Right atrium auricular region (tissue), 2 donors: Measurements from ENCODE around the gene MYO9A. TPM values are rescaled to one million over a fixed set of nuclear protein-coding genes. Genes with fewer than 3 reads are reported as not detected.

Source experiments
- DNase-seq: peaks from one replicate; pipeline ENCODE4 v3.0.0-alpha.2; 2019; ENCODE audit warnings: low spot score
- H3K27ac ChIP-seq, 2 donors: fragments of 200-600 bp; sonication (generic); 1 replicate in 1 of 2; 2 replicates in 1 of 2; pipeline ENCODE4 v1.5.1; 2016 to 2019
- H3K27me3 ChIP-seq, 2 donors: fragments of 200-600 bp; sonication (generic); one replicate each; pipeline versions ENCODE4 v1.5.1 to v1.6.0; 2017 to 2019
- H3K36me3 ChIP-seq: fragments of 200-600 bp; sonication (generic); one replicate; pipeline ENCODE4 v1.5.1; 2016
- H3K4me1 ChIP-seq, 2 donors: fragments of 200-600 bp; sonication (generic); one replicate each; pipeline versions ENCODE4 v1.5.1 to v1.6.0; 2017 to 2019
- H3K4me3 ChIP-seq, 2 donors: fragments of 200-600 bp; sonication (generic); 1 replicate in 1 of 2; 2 replicates in 1 of 2; pipeline ENCODE4 v1.5.1; 2017 to 2019; ENCODE audit warnings: mild to moderate bottlenecking in 1 of 2, moderate library complexity in 1 of 2
- H3K9me3 ChIP-seq, 2 donors: fragments of 200-600 bp; sonication (generic); one replicate each; pipeline ENCODE4 v1.5.1; 2019
- total RNA-seq, 2 donors: library from RNA; depleted of rRNA; stranded (reverse); fragments of >200 nt; gene quantifications; one replicate each; pipeline ENCODE4 v1.1.0, GENCODE V29; 2016
- TF ChIP-seq, protein P1 (sequence below), 2 donors: fragments of 200-600 bp; sonication (generic); IDR thresholded peaks; one replicate each; pipeline ENCODE4 v1.5.1; 2019; ENCODE audit warnings: antibody characterized with exemption in 2 of 2

Gene MYO9A
- total RNA-seq, 2 donors from 2014 or later, result 23.4 to 24.1 TPM

- H3K4me1 ChIP-seq, result no peaks in the 10 kb centered on the region
- H3K36me3 ChIP-seq, result peaks cover 14% of the 10 kb centered on the region
- H3K27me3 ChIP-seq, result no peaks in the 10 kb centered on the region
- H3K4me3 ChIP-seq, result no peak overlapping the region
- no peak overlapping the region for H3K27ac ChIP-seq
- H3K9me3 ChIP-seq, result no peaks in the 10 kb centered on the region
- DNase-seq, result no peak
- TF ChIP-seq, protein P1, sequence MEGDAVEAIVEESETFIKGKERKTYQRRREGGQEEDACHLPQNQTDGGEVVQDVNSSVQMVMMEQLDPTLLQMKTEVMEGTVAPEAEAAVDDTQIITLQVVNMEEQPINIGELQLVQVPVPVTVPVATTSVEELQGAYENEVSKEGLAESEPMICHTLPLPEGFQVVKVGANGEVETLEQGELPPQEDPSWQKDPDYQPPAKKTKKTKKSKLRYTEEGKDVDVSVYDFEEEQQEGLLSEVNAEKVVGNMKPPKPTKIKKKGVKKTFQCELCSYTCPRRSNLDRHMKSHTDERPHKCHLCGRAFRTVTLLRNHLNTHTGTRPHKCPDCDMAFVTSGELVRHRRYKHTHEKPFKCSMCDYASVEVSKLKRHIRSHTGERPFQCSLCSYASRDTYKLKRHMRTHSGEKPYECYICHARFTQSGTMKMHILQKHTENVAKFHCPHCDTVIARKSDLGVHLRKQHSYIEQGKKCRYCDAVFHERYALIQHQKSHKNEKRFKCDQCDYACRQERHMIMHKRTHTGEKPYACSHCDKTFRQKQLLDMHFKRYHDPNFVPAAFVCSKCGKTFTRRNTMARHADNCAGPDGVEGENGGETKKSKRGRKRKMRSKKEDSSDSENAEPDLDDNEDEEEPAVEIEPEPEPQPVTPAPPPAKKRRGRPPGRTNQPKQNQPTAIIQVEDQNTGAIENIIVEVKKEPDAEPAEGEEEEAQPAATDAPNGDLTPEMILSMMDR (IDR thresholded peaks at IDR 0.05), result no peak
Observed at GRCh38 chr15:71974211-71974610, 143.7 kb downstream of the MYO9A start.

- no peak overlapping the region for H3K27ac ChIP-seq
- no peaks in the 10 kb centered on the region for H3K27me3 ChIP-seq
- H3K4me1 ChIP-seq, result no peaks in the 10 kb centered on the region
- H3K9me3 ChIP-seq, result no peaks in the 10 kb centered on the region
- TF ChIP-seq, protein P1 (IDR thresholded peaks at IDR 0.05), result no peak
- no peak for DNase-seq
- H3K4me3 ChIP-seq, result no peak overlapping the region
- peaks cover 14% of the 10 kb centered on the region for H3K36me3 ChIP-seq
Observed at GRCh38 chr15:71973366-71973765, 144.6 kb downstream of the MYO9A start.

- no peaks in the 10 kb centered on the region for H3K4me1 ChIP-seq
- H3K27ac ChIP-seq, result no peak overlapping the region
- H3K4me3 ChIP-seq, result no peak overlapping the region
- no peaks in the 10 kb centered on the region for H3K27me3 ChIP-seq
- TF ChIP-seq, protein P1 (IDR thresholded peaks at IDR 0.05), result no peak
- no peaks in the 10 kb centered on the region for H3K9me3 ChIP-seq
- H3K36me3 ChIP-seq, result peaks cover 6% of the 10 kb centered on the region
- no peak for DNase-seq
Observed at GRCh38 chr15:71971905-71972304, 146.0 kb downstream of the MYO9A start.

DNA sequence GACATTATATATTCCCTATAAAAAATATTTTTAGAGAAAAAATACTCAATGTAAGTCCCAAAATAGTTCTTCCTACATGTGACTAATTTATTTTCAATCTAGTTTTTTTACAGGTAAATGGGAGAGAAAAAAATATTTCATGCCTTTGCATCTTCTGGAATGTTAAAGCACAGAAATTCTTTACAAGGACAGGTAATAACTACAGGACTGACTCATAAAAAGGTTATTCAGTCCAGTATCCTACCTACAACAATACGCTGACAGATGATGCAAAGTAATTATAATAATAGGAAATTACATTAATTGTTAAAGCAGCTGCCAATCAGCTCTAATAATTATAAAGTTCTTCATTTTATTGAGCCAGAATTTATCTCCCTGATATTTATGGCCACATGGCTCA is 147.5 kb downstream of the MYO9A start:
- H3K4me1 ChIP-seq, result no peaks in the 10 kb centered on the region
- TF ChIP-seq, protein P1 (IDR thresholded peaks at IDR 0.05), result no peak
- no peak overlapping the region for H3K27ac ChIP-seq
- no peaks in the 10 kb centered on the region for H3K27me3 ChIP-seq
- H3K36me3 ChIP-seq, result peaks cover 1% of the 10 kb centered on the region
- no peak overlapping the region for H3K4me3 ChIP-seq
- no peak for DNase-seq
- no peaks in the 10 kb centered on the region for H3K9me3 ChIP-seq

GRCh38 chr15:71962537-71962936 is 155.4 kb downstream of the MYO9A start:
- no peaks in the 10 kb centered on the region for H3K36me3 ChIP-seq
- TF ChIP-seq, protein P1 (IDR thresholded peaks at IDR 0.05), result no peak
- no peak overlapping the region for H3K4me3 ChIP-seq
- no peaks in the 10 kb centered on the region for H3K27me3 ChIP-seq
- H3K9me3 ChIP-seq, result no peaks in the 10 kb centered on the region
- no peak for DNase-seq
- no peaks in the 10 kb centered on the region for H3K4me1 ChIP-seq
- H3K27ac ChIP-seq, result no peak overlapping the region

DNA sequence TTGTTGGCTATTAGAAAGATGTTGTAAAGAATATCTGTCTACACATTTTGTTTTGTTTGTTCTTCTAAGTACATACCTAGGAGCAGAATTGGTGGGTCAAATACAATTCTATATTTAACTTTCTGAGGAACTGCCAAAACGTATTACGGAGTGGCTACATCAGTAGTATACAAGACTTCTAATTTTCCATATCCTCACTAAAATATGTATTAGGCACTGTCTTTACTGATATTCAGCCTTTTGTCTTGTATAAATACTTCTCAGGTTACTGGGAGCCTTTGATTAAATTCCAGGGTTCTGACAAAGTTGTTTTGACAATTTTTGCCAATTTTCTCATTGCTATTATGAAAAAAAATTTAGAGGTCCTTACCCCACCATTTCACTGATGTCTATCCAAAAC is 160.9 kb downstream of the MYO9A start:
- H3K27me3 ChIP-seq, result no peaks in the 10 kb centered on the region
- no peaks in the 10 kb centered on the region for H3K9me3 ChIP-seq
- no peak for DNase-seq
- no peak overlapping the region for H3K4me3 ChIP-seq
- no peak overlapping the region for H3K27ac ChIP-seq
- H3K4me1 ChIP-seq, result no peaks in the 10 kb centered on the region
- H3K36me3 ChIP-seq, result no peaks in the 10 kb centered on the region
- TF ChIP-seq, protein P1 (IDR thresholded peaks at IDR 0.05), result no peak
